Loucy (cell line): Measurements from ENCODE around the gene CNTN1.

Experiments
- CTCF ChIP-seq: fragments of 200-600 bp; sonication (generic); conservative IDR thresholded peaks from 2 replicates; pipeline ENCODE4 v1.5.1; 2014; ENCODE audit warnings: mild to moderate bottlenecking, antibody characterized with exemption, low read length
- EZH2phosphoT487 ChIP-seq: fragments of 200-600 bp; IDR thresholded peaks from 2 replicates; pipeline ENCODE4 v1.6.1; 2018; ENCODE audit warnings: antibody characterized with exemption, mild to moderate bottlenecking, moderate library complexity, borderline replicate concordance

- TF ChIP-seq CTCF: no peak
- TF ChIP-seq EZH2phosphoT487: no peak
Observed at GRCh38 chr12:40668099-40668529, 24.1 kb upstream of the CNTN1 start.
